Measurements from ENCODE around the gene PPM1F. TPM values are rescaled to one million over a fixed set of nuclear protein-coding genes. Genes with fewer than 3 reads are reported as not detected.

PPM1F gene, protein sequence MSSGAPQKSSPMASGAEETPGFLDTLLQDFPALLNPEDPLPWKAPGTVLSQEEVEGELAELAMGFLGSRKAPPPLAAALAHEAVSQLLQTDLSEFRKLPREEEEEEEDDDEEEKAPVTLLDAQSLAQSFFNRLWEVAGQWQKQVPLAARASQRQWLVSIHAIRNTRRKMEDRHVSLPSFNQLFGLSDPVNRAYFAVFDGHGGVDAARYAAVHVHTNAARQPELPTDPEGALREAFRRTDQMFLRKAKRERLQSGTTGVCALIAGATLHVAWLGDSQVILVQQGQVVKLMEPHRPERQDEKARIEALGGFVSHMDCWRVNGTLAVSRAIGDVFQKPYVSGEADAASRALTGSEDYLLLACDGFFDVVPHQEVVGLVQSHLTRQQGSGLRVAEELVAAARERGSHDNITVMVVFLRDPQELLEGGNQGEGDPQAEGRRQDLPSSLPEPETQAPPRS
- 10 to 100 TPM; 10.5 to 27.5 (median 14.8) TPM for total RNA-seq
- long read RNA-seq, donor 1, full-length matches to known transcripts = 13 of 44 reads
- long read RNA-seq, donor 1, partial matches to known transcripts = 5 of 44 reads
- long read RNA-seq, donor 1, other reads (novel, unspliced or antisense) = 26 of 44 reads
- long read RNA-seq, donor 2, full-length matches to known transcripts = 3 of 6 reads
- long read RNA-seq, donor 2, partial matches to known transcripts = 1 of 6 reads
- long read RNA-seq, donor 2, other reads (novel, unspliced or antisense) = 2 of 6 reads

DNA sequence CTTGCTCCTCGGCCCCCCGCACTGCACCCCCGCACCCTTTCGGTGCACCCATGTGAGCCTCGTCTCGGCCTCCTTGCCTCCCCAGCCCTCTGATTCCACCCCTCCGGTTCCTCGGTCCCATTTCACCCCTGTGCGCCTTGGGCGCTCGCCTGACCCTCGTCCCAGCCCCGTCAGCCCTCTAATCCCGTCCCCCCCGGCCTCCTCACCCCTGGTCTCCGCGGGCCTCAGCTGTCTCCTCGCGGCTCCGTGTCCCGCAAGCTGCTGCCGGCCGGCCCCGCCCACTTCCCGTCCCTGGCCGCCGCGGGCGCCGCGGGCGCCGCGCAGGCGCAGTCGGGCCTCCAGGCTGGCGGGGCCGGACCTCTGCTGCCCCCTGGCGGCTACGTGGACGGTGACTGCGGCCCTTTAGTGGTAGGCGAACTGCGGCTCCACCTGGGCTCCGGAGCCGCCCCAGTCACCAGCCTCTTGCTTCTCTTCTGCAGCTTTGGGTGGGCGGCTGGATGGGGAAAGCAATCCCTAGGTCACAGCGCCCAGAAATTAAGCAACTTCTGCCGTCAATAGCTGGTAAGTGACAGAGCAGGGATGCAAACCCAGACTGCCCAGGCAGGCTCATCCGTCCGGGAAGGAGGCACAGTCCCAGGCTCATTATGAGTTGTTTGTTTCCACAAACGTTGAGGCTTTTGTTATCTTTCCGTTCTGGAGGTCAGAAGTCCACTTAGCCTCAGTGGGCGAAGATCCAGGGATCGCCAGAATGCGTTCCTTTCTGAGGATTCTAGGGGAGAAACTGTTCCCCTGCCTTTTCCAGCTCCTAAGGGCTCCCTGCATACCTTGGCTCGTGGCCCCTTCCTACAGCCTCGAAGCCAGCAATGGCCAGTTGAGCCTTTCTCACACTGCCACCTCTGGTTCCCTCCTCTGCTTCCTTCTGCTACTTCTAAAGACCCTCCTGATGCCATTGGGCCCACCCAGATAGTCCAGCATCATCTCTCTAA lies at the start of gene PPM1F:
Gene PPM1F (minus strand): TSS at position 263 of the 986 bp plus-strand sequence. CDS start 6,800 bp downstream, outside the sequence.
- H3K36me3 ChIP-seq (ENCODE audit: low read depth) = no peaks in the 10 kb centered on the region
- intact Hi-C loops (cut with DNase I, micrococcal nuclease) = loop anchor here in 1 of 2 donors (5.0 kb wide), 1 partner anchor 241 kb away; no protein-coding TSS in a partner anchor
- peak; percentile 88 for TF ChIP-seq CTCF (IDR thresholded peaks at IDR 0.05)
- ATAC-seq (peak; percentile 98), DNase-seq (peak; percentile 89 to 94 (median 91))
- peaks cover 8% of the 10 kb centered on the region for H3K4me1 ChIP-seq (ENCODE audit: low read depth)
- peak within 1 kb of the TSS; percentile 19 for H3K4me3 ChIP-seq
- no peaks in the 10 kb centered on the region for H3K9me3 ChIP-seq

GRCh38 chr22:22001664-22002525 lies 49.2 kb upstream of the PPM1F start:
- no peaks in the 10 kb centered on the region for H3K4me1 ChIP-seq (ENCODE audit: low read depth)
- no peak for ATAC-seq
- H3K9me3 ChIP-seq = no peaks in the 10 kb centered on the region
- no peak overlapping the region for H3K4me3 ChIP-seq
- TF ChIP-seq CTCF (IDR thresholded peaks at IDR 0.05) = no peak
- H3K36me3 ChIP-seq (ENCODE audit: low read depth) = no peaks in the 10 kb centered on the region
- DNase-seq = no peak
- intact Hi-C loops (cut with DNase I, micrococcal nuclease) = no loop called here

DNA sequence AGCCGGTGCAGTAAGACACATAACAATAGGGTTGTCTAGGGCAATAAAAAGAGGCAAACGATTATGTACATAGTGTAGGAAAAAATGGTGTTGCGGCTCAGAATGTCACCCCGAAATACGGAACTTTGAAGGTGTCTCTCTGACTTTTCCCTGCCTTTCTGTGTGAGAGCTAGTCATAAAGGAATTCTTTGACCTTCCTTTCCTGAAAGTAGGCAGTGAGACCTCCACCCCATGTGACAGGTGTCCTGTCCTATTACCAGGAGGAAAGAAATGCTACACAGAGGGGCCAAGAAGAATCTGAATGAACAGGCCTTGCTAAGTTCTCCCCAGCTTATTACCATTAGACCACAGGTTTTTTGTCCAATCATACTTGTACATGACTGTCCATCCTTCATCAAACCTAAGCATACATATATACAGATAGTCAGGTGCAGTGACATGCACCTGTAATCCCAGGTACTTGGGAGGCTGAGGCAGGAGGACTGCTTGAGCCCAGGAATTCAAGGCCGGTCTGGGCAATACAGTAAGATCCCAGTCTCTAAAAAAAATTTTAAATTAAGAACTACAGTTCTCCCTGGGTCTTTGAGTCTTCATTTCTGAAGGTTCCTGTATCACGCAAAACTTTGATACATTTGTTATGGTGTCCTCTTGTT lies 46.1 kb upstream of the PPM1F start:
- no peak for ATAC-seq

GRCh38 chr22:21996175-21996720 lies 43.6 kb upstream of the PPM1F start:
- no peaks in the 10 kb centered on the region for H3K36me3 ChIP-seq (ENCODE audit: low read depth)
- ATAC-seq (no peak), DNase-seq (no peak)
- intact Hi-C loops (cut with DNase I, micrococcal nuclease) = no loop called here
- no peak for TF ChIP-seq CTCF (IDR thresholded peaks at IDR 0.05)
- no peaks in the 10 kb centered on the region for H3K9me3 ChIP-seq
- no peak overlapping the region for H3K4me3 ChIP-seq
- no peaks in the 10 kb centered on the region for H3K4me1 ChIP-seq (ENCODE audit: low read depth)

More for the DNA sequence above, 46.1 kb upstream of the PPM1F start:
- no peak for DNase-seq
- intact Hi-C loops (cut with DNase I, micrococcal nuclease) = no loop called here
- Histone ChIP-seq H3K9me3 (no peaks in the 10 kb centered on the region), H3K36me3 (ENCODE audit: low read depth) (no peaks in the 10 kb centered on the region), H3K4me1 (ENCODE audit: low read depth) (no peaks in the 10 kb centered on the region), H3K4me3 (no peak overlapping the region)
- TF ChIP-seq CTCF (IDR thresholded peaks at IDR 0.05) = no peak
